Stimulated activated memory B cell treated with anti-CD40 and anti-IgM and Interleukin-4, amounts not matched to agents 10 μg/mL and 1 μg/mL and 100 μg/mL, for 72 hours (primary cell): ENCODE data around the gene NT5DC3.

ENCODE experiments used
- ATAC-seq: fragments of 150-1000 bp; cut with Tn5 transposase; 2 replicates; pipeline ENCODE4 v1.10.0; 2021
- H3K27ac Mint-ChIP-seq: one replicate; pipeline ENCODE4 v1.8.0; 2022; ENCODE audit warnings: mild to moderate bottlenecking, mixed read lengths
- H3K27me3 Mint-ChIP-seq: one replicate; pipeline ENCODE4 v1.8.0; 2022; ENCODE audit warnings: mixed read lengths
- H3K36me3 Mint-ChIP-seq: one replicate; pipeline ENCODE4 v1.8.0; 2022; ENCODE audit warnings: mixed read lengths
- H3K4me1 Mint-ChIP-seq: one replicate; pipeline ENCODE4 v1.8.0; 2022; ENCODE audit warnings: mixed read lengths
- H3K4me3 Mint-ChIP-seq: one replicate; pipeline ENCODE4 v1.8.0; 2022; ENCODE audit warnings: mild to moderate bottlenecking, moderate library complexity, mixed read lengths
- H3K9me3 Mint-ChIP-seq: one replicate; pipeline ENCODE4 v1.8.0; 2022; ENCODE audit warnings: mixed read lengths

The NT5DC3 gene

DNA sequence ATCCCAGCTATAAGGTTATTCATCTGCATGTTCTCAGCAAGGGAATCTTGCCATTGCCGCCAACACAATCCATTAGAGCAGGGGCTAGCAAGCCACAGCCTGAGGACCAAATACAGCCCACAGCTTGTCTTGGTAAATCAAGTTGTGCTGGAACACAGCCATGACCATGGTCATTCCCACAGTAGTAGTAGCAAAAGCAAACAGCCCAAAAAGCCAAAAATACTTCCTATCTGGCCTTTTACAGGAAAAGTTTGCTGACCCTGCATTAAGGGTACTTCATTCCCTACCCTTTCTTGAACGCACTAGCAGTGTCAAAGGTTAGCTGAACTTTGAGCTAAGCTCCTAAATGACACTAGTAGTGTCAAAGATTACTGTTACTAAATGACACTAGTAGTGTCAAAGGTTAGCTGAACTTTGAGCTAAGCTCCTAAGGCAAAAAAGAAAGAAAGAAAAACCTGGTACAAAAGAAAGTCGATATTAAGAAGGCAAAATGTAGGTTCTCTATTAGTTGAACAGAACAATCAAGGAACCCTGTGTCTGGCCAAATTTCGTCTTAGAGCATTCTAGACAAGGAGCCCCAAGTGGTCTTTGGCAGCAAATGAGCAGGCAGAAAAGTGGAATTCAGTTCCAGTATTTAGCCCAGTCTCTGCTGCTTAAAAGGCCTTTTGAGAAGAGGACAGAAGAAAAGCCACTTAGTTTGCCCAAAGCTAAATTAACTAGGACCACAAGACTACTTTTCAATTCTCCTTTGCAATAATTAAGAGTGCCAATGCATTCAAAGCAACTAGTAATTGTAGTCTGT lies 67.7 kb downstream of the NT5DC3 start:
- Mint-ChIP-seq H3K27ac (no peak overlapping the region), H3K4me3 (no peak overlapping the region), H3K36me3 (peaks cover 44% of the 10 kb centered on the region), H3K4me1 (no peaks in the 10 kb centered on the region), H3K27me3 (no peaks in the 10 kb centered on the region), H3K9me3 (no peaks in the 10 kb centered on the region)
- ATAC-seq = no peak

DNA sequence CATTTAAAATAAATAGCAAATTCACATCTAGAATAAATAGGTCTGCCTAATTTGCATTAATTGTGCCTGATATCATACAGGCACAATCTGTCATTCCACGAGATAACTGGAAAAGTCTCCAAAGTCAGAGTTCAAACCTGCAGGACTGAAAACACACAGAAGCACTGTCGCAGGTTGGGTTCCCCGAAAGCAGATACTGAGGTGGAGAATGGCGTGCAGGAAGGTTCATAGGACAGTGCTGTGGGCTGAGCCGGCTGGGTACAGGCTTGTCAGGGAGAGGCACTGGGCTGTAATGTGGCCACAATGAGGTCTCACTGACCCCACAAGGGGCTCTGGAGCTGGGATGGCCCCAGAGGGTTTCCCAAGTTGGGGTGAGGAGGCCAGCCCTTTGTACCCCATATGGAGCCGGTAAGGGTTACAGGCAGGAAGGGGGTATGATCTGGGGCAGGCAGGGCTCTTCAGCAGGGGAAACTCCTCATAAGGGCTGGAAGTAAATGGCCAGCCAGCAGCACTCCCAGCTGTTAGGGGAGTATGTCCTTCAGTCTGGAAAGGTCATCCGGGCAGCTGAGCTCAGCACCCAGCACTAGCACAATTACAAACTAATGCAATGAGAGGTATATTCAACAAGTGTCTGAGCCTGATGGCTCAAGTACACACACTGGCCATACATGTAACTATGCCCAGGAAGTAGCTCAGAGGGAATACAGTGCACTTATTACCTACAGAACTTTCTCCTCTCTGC lies 68.5 kb downstream of the NT5DC3 start:
- Mint-ChIP-seq H3K27me3 (no peaks in the 10 kb centered on the region), H3K9me3 (no peaks in the 10 kb centered on the region), H3K36me3 (peaks cover 39% of the 10 kb centered on the region), H3K4me3 (no peak overlapping the region), H3K4me1 (no peaks in the 10 kb centered on the region), H3K27ac (no peak overlapping the region)
- no peak for ATAC-seq

DNA sequence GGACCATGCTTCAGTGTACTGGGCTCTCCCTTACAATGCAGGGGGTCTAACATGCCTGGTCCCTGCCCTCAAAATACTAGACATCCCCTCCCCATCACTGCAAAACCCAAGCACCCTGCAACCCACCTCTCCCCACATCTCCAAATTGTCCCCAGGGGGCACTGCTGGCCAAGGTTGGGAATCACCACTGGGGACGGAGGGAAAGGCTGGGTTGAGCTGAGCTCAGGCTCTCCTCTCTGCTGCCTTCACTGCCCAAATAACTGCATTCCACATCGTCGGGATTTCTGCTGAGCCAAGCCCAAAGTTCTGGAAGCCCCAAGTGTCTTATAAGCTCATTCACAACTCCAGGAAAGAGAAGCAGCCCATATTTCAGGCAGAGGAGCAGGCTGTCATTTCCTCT lies 69.6 kb downstream of the NT5DC3 start:
- Mint-ChIP-seq H3K36me3 (peaks cover 38% of the 10 kb centered on the region), H3K9me3 (no peaks in the 10 kb centered on the region), H3K27me3 (no peaks in the 10 kb centered on the region), H3K4me1 (no peaks in the 10 kb centered on the region), H3K27ac (no peak overlapping the region), H3K4me3 (no peak overlapping the region)
- ATAC-seq = no peak

DNA sequence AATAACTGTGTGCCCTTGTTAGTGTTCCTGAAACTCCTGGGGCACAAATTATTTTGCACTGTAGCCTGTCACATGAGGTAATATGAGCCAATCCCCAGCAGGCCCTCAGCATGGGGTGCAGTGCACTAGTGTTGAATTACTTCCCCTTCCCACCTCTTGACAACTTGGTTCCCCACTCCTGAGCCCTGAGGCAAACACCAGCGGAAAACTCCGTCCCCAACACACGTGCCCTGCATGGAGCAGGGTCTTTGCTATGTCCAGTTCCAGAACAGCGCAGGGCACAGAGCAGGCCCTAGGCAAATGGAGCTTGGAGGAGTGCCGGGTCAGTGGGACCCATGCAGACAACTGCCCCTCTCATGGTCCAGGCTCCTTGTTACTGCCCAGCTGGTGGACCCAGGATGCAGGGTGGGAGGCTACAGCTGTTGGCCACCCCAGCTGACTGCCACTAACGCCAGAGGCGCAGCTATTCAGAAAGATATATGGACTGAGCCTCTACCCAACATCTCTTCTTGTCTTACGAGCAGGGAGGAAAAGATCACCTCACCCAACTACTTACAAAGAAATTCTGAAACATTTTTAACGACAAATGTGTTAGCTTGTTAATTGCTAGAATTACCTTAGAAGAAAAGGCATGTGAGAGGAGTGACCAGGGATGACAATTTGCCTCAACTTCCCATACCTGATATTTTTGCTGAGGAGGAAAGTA lies 71.6 kb downstream of the NT5DC3 start:
- Mint-ChIP-seq H3K27ac (no peak overlapping the region), H3K4me1 (no peaks in the 10 kb centered on the region), H3K9me3 (no peaks in the 10 kb centered on the region), H3K27me3 (no peaks in the 10 kb centered on the region), H3K4me3 (no peak overlapping the region), H3K36me3 (peaks cover 33% of the 10 kb centered on the region)
- no peak for ATAC-seq

DNA sequence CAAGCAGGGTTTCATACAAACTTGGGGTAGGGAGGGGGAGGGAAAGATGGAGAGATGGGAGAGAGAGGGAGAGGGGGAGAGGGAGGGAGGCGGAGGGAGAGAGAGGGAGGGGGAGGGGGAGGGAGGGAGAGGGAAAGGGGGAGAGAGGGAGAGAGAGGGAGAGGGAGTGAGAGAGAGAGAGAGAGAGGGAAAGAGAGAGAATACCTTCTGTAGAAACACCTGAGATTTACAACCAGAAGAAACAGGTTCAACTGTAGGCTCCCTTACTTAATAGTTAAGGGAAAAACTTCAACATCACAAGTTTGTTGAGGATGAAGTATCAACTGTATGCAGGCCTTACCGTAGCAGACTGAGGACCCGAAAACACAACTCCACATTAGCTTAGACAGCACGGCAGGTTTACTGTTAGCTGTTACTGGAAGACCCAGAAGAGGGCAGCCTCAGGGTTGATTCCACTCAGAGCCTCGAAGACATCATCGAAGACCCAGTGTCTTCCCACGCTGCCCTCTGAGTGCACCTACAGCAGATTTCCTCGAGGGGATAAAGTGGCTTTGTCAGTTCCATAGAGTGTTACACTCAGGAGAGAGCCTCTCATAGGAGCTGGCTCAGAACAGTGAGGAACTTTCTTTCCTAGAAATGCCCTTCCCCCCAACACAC lies 72.4 kb downstream of the NT5DC3 start:
- ATAC-seq = no peak
- Mint-ChIP-seq H3K27ac (no peak overlapping the region), H3K36me3 (peaks cover 34% of the 10 kb centered on the region), H3K27me3 (no peaks in the 10 kb centered on the region), H3K9me3 (no peaks in the 10 kb centered on the region), H3K4me3 (no peak overlapping the region), H3K4me1 (no peaks in the 10 kb centered on the region)

DNA sequence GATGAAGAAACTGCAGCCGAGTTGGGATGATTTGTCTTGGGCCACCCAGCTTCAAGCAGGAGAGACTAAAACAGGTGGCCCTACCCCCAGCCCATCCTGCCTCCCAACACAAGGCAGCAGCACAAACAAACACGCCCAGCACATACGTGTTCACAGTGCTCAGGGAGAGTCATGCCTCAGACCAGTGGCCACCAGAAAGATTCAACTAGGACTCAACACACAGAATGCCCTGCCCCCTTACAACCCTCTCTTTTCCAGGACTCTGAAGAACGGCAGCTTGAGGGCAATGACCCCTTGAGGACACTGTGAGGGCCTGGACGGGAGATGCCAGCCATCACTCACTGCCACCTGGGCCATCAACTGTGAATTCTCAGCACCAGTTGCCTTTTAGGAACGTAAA lies 75.0 kb downstream of the NT5DC3 start:
- Mint-ChIP-seq H3K4me3 (no peak overlapping the region), H3K27me3 (no peaks in the 10 kb centered on the region), H3K4me1 (no peaks in the 10 kb centered on the region), H3K9me3 (no peaks in the 10 kb centered on the region), H3K27ac (no peak overlapping the region), H3K36me3 (peaks cover 33% of the 10 kb centered on the region)
- no peak for ATAC-seq

DNA sequence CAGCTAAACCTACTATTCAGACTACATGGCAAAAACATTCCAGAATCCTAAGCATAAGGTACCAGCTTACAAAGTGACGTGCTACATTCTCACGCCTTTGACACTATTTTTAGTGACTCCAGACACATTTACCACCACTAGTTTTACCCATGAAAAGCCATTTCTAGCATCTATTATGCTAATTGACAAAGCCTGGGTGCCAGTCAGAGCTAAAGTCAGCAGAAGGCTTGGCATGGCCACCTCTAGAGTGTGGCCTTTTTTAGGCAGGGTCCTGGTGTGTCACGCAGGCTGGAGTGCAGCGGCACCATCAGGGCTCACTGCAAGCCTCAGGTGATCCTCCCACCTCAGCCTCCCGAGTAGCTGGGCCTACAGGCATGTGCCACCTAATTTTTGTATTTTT lies 75.7 kb downstream of the NT5DC3 start:
- ATAC-seq = no peak
- Mint-ChIP-seq H3K36me3 (peaks cover 36% of the 10 kb centered on the region), H3K4me3 (no peak overlapping the region), H3K27me3 (no peaks in the 10 kb centered on the region), H3K9me3 (no peaks in the 10 kb centered on the region), H3K4me1 (no peaks in the 10 kb centered on the region), H3K27ac (no peak overlapping the region)

DNA sequence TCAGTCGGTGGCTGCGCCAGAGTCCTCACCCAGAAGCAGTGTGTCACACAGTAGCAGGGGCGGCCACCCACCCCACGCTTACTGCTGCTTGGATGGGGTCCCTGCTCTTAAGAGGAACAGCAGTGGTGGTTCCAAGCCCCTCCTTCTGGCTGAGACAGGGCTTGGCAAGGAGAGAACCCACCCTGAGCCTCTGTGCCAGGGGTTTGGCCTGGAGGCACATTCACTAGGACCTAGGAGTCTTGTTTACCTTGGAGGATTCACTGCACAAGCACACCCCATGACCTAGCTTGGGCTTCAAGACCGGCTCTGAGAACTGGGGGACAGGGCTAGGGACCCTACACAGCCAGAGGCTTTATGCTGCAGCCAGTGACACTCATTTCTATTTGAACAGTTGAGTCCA lies 78.6 kb downstream of the NT5DC3 start:
- Mint-ChIP-seq H3K4me1 (no peaks in the 10 kb centered on the region), H3K27me3 (no peaks in the 10 kb centered on the region), H3K4me3 (no peak overlapping the region), H3K36me3 (peaks cover 38% of the 10 kb centered on the region), H3K9me3 (no peaks in the 10 kb centered on the region), H3K27ac (no peak overlapping the region)
- ATAC-seq = no peak

DNA sequence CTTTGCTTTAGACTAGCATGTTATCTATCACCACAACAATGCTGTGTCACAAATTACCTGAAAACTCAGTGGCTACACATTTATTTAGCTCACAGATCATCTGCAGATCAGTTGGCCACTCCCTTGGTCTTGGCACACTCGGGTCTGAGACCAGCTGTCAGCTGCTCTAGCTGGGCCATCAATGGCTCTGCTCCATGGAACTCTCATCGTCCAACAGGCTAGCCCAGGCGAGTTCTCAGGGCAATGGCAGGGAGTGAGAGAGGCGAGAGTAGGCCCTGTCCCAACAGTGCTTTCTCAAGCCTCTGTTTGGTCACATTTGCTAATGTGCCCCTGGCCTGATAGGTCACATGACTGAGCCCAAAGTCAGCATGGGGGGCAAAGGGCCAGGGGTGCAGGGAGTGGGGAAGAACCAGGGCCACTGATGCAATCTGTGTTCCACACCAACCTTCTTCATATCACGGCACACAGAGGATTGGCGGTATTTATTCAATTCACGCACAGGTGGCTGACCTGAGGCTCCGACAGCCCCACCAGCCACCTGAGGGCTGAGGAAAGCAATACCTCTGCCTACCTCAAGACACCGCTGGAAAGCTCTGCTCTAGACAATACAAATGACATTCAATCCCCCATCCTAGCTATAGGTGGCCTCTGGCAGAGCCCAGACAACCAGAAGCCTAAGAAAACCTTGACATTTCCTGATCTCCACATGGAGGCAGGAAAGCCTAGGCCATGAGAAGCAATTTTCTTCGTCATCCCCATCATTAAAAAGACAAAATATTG lies 82.5 kb downstream of the NT5DC3 start:
- no peak overlapping the region for H3K27ac Mint-ChIP-seq
- H3K27me3 Mint-ChIP-seq = no peaks in the 10 kb centered on the region

DNA sequence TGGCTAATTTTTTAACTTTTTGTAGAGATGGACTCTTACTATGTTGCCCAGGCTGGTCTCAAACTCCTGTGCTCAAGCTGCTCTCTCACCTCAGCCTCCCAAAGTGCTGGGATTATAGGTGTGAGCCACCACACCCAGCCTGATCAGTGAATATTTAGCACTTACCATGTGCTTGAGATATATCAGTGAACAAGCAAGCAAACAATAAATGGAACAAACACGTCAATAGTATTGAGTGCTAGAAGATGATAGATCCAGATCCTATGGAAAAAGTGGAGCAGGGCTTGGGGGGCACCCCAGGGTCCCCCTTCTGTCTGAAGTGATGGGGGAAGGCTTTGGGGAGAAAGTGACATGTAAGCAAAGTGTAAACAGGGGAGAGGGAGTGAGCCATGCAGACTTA lies 83.8 kb downstream of the NT5DC3 start:
- H3K4me1 Mint-ChIP-seq = no peaks in the 10 kb centered on the region
- no peak overlapping the region for H3K4me3 Mint-ChIP-seq
- no peak for ATAC-seq
- H3K36me3 Mint-ChIP-seq = peaks cover 5% of the 10 kb centered on the region
- H3K27me3 Mint-ChIP-seq = no peaks in the 10 kb centered on the region
- no peaks in the 10 kb centered on the region for H3K9me3 Mint-ChIP-seq
- H3K27ac Mint-ChIP-seq = no peak overlapping the region

More for the DNA sequence above, 82.5 kb downstream of the NT5DC3 start:
- no peaks in the 10 kb centered on the region for H3K4me1 Mint-ChIP-seq
- ATAC-seq = no peak
- no peaks in the 10 kb centered on the region for H3K9me3 Mint-ChIP-seq
- H3K36me3 Mint-ChIP-seq = peaks cover 14% of the 10 kb centered on the region
- H3K4me3 Mint-ChIP-seq = no peak overlapping the region

DNA sequence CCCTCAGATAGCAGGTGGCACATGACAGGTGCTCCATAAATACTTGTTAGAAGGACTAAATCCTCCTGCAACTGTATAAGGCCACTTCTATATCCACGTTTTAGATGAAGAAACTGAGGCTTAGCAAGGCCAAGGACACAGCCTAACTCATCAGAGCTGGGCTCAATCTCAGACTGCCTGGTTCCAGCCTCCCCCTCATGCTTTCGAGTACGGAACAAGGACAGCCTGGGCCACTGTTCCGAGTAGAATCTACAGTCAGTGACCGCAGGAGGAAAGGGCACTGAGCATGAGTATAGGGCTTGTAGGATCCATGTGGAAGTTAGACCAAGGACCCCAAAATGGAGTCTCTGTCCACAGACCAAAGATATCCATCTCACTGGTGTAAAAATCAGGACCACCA lies 84.6 kb downstream of the NT5DC3 start:
- Mint-ChIP-seq H3K4me1 (no peaks in the 10 kb centered on the region), H3K27me3 (no peaks in the 10 kb centered on the region), H3K4me3 (no peak overlapping the region), H3K36me3 (peaks cover 5% of the 10 kb centered on the region), H3K9me3 (no peaks in the 10 kb centered on the region), H3K27ac (no peak overlapping the region)
- no peak for ATAC-seq

DNA sequence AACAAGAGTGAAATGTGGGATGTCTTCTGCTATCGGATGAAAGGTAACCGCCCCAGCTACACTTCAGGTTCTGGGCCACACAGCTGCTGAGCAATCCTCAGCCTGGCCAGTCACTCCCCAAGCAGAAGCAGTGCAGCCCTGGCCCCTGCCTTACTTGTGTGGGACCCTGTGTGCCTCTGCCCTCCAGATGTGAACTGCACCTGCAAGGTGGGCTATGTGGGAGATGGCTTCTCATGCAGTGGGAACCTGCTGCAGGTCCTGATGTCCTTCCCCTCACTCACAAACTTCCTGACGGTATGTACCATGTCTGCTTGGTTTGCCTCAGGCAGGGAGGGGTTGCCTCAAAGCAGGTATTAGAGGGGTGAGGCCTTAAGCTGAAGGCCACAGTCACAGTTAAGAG lies 85.6 kb downstream of the NT5DC3 start:
- peaks cover 3% of the 10 kb centered on the region for H3K36me3 Mint-ChIP-seq
- ATAC-seq = no peak
- H3K9me3 Mint-ChIP-seq = no peaks in the 10 kb centered on the region
- no peaks in the 10 kb centered on the region for H3K4me1 Mint-ChIP-seq
- no peaks in the 10 kb centered on the region for H3K27me3 Mint-ChIP-seq
- no peak overlapping the region for H3K4me3 Mint-ChIP-seq
- no peak overlapping the region for H3K27ac Mint-ChIP-seq

DNA sequence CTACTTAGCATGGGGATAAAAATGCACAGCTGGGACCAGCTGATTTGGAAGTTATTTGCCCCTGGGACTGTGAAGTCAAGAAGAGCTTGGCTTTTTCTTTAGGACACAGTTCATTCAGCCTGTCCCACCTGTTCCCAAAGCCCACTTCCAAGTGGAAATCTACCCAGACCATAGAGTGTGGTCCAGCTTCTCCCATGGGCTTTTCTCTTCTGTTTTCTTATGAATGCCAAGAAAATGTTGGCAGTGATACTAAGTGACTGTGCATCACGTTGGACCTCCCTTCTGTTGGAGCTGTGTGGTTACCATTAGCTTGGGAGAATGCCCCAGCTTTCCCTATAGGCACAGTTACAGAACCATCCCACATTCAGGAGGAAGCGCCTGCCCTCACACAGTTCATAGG lies 89.4 kb downstream of the NT5DC3 start:
- H3K27ac Mint-ChIP-seq = no peak overlapping the region
- H3K4me3 Mint-ChIP-seq = no peak overlapping the region
- no peaks in the 10 kb centered on the region for H3K36me3 Mint-ChIP-seq
- H3K9me3 Mint-ChIP-seq = no peaks in the 10 kb centered on the region
- no peaks in the 10 kb centered on the region for H3K27me3 Mint-ChIP-seq
- ATAC-seq = no peak
- H3K4me1 Mint-ChIP-seq = no peaks in the 10 kb centered on the region

DNA sequence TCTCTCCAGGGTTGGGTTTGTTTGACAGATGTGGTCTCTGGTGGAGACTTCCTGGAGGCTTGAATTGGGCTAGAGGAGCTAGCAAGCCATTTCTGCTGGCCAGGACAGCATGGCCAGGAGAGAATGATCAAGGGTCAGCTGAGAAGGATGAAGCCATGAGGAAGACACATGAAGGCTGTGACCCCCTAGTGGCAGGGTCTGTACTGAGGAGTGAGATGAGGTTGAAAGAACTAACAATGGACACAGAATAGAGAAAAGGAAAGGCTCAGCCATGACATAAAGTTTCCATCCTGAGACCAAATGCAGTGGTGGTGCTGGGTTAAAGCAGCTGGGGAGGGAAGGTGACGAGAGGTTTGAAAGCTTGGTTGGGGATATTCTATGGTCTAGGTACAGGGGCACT lies 89.9 kb downstream of the NT5DC3 start:
- H3K36me3 Mint-ChIP-seq = no peaks in the 10 kb centered on the region
- no peaks in the 10 kb centered on the region for H3K9me3 Mint-ChIP-seq
- no peaks in the 10 kb centered on the region for H3K27me3 Mint-ChIP-seq
- no peak overlapping the region for H3K27ac Mint-ChIP-seq
- H3K4me1 Mint-ChIP-seq = no peaks in the 10 kb centered on the region
- no peak for ATAC-seq
- no peak overlapping the region for H3K4me3 Mint-ChIP-seq

DNA sequence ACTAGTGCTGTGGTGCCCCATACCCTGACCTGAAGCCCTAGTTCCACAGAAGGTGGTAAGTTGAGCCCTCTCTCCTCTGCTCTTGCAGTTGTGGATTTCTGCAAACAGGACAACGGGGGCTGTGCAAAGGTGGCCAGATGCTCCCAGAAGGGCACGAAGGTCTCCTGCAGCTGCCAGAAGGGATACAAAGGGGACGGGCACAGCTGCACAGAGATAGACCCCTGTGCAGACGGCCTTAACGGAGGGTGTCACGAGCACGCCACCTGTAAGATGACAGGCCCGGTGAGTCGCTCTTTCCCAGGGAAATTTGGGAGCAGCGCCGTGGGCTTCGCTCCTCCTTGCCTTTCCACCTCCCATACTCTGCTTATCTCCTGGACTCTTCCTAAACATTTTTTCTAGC lies 92.2 kb downstream of the NT5DC3 start:
- ATAC-seq = no peak
- no peaks in the 10 kb centered on the region for H3K4me1 Mint-ChIP-seq

More for the DNA sequence above, 92.2 kb downstream of the NT5DC3 start:
- Mint-ChIP-seq H3K9me3 (no peaks in the 10 kb centered on the region), H3K36me3 (no peaks in the 10 kb centered on the region), H3K27me3 (no peaks in the 10 kb centered on the region), H3K4me3 (no peak overlapping the region), H3K27ac (no peak overlapping the region)
